HepG2 (cell line): ENCODE data around the gene RNU7-1.

Experiments used
- RBAK ChIP-seq: sonication (generic); formaldehyde crosslinking; IDR thresholded peaks from 2 replicates; pipeline ENCODE4 v1.5.1; 2020; ENCODE audit warnings: mild to moderate bottlenecking, missing genetic modification reagents
- SMARCC2 ChIP-seq: fragments of 450-650 bp; IDR thresholded peaks from 2 replicates; pipeline ENCODE4 v1.6.1; 2017; ENCODE audit warnings: antibody characterized with exemption, mild to moderate bottlenecking
- ZNF281 ChIP-seq: sonication (generic); formaldehyde crosslinking; IDR thresholded peaks from 2 replicates; pipeline ENCODE4 v1.4.0; 2020; ENCODE audit warnings: missing genetic modification reagents, borderline replicate concordance
- TF ChIP-seq, protein P1 (sequence below): sonication (generic); formaldehyde crosslinking; IDR thresholded peaks from 2 replicates; pipeline ENCODE4 v1.9.0; 2021; ENCODE audit warnings: missing genetic modification reagents, mild to moderate bottlenecking, borderline replicate concordance
- TF ChIP-seq, protein P2 (sequence below), 2 experiments: IDR thresholded peaks; 2 replicates each; pipeline ENCODE4 v1.6.1; 2011 to 2012; ENCODE audit warnings: low read length in 2 of 2, borderline replicate concordance in 1 of 2, low read depth in 1 of 2, mild to moderate bottlenecking in 1 of 2, moderate library complexity in 1 of 2

- TF ChIP-seq, protein P1, sequence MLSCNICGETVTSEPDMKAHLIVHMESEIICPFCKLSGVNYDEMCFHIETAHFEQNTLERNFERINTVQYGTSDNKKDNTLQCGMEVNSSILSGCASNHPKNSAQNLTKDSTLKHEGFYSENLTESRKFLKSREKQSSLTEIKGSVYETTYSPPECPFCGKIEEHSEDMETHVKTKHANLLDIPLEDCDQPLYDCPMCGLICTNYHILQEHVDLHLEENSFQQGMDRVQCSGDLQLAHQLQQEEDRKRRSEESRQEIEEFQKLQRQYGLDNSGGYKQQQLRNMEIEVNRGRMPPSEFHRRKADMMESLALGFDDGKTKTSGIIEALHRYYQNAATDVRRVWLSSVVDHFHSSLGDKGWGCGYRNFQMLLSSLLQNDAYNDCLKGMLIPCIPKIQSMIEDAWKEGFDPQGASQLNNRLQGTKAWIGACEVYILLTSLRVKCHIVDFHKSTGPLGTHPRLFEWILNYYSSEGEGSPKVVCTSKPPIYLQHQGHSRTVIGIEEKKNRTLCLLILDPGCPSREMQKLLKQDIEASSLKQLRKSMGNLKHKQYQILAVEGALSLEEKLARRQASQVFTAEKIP (CRISPR knock-in tag): no peak
- TF ChIP-seq SMARCC2 (no peak), ZNF281 (CRISPR knock-in tag) (no peak), RBAK (CRISPR knock-in tag) (no peak)
- TF ChIP-seq, protein P2, sequence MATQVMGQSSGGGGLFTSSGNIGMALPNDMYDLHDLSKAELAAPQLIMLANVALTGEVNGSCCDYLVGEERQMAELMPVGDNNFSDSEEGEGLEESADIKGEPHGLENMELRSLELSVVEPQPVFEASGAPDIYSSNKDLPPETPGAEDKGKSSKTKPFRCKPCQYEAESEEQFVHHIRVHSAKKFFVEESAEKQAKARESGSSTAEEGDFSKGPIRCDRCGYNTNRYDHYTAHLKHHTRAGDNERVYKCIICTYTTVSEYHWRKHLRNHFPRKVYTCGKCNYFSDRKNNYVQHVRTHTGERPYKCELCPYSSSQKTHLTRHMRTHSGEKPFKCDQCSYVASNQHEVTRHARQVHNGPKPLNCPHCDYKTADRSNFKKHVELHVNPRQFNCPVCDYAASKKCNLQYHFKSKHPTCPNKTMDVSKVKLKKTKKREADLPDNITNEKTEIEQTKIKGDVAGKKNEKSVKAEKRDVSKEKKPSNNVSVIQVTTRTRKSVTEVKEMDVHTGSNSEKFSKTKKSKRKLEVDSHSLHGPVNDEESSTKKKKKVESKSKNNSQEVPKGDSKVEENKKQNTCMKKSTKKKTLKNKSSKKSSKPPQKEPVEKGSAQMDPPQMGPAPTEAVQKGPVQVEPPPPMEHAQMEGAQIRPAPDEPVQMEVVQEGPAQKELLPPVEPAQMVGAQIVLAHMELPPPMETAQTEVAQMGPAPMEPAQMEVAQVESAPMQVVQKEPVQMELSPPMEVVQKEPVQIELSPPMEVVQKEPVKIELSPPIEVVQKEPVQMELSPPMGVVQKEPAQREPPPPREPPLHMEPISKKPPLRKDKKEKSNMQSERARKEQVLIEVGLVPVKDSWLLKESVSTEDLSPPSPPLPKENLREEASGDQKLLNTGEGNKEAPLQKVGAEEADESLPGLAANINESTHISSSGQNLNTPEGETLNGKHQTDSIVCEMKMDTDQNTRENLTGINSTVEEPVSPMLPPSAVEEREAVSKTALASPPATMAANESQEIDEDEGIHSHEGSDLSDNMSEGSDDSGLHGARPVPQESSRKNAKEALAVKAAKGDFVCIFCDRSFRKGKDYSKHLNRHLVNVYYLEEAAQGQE (IDR thresholded peaks at IDR 0.05; ENCODE audit: borderline replicate concordance in 1 of 2, low read depth in 1 of 2, low read length in 2 of 2): no peak
Measured at GRCh38 chr12:6928703-6929407, 14.8 kb upstream of the RNU7-1 start.
